ENCODE data around the gene RABGAP1L.

The RABGAP1L gene

GRCh38 chr1:174967845-174968705, 808.8 kb downstream of the RABGAP1L start:
- no peak for DNase-seq
- Histone ChIP-seq H3K36me3 (ENCODE audit: control insufficient read depth, insufficient read depth, low read length) (no peaks in the 10 kb centered on the region), H3K9me3 (ENCODE audit: control insufficient read depth, low read length) (no peaks in the 10 kb centered on the region), H3K4me1 (ENCODE audit: control insufficient read depth, insufficient read depth, low read length, poor library complexity, severe bottlenecking) (peaks cover 69% of the 10 kb centered on the region), H3K27ac (ENCODE audit: insufficient read depth, low read length, poor library complexity, severe bottlenecking) (peak overlapping the region; percentile 66), H3K4me3 (ENCODE audit: insufficient read depth, low read depth, low read length, poor library complexity, severe bottlenecking) (no peak overlapping the region), H3K27me3 (replicated peaks; ENCODE audit: control insufficient read depth, insufficient read depth, low read length, poor library complexity, severe bottlenecking) (no peaks in the 10 kb centered on the region)

GRCh38 chr1:174968750-174969244, 809.5 kb downstream of the RABGAP1L start:
- H3K4me1 ChIP-seq (ENCODE audit: control insufficient read depth, insufficient read depth, low read length, poor library complexity, severe bottlenecking), result peaks cover 62% of the 10 kb centered on the region
- no peaks in the 10 kb centered on the region for H3K9me3 ChIP-seq (ENCODE audit: control insufficient read depth, low read length)
- no peak for DNase-seq
- no peaks in the 10 kb centered on the region for H3K36me3 ChIP-seq (ENCODE audit: control insufficient read depth, insufficient read depth, low read length)
- peak overlapping the region; percentile 66 for H3K27ac ChIP-seq (ENCODE audit: insufficient read depth, low read length, poor library complexity, severe bottlenecking)
- H3K4me3 ChIP-seq (ENCODE audit: insufficient read depth, low read depth, low read length, poor library complexity, severe bottlenecking), result peak overlapping the region; percentile 17
- H3K27me3 ChIP-seq (replicated peaks; ENCODE audit: control insufficient read depth, insufficient read depth, low read length, poor library complexity, severe bottlenecking), result no peaks in the 10 kb centered on the region

GRCh38 chr1:174969977-174970376, 810.7 kb downstream of the RABGAP1L start:
- H3K27me3 ChIP-seq (replicated peaks; ENCODE audit: control insufficient read depth, insufficient read depth, low read length, poor library complexity, severe bottlenecking), result no peaks in the 10 kb centered on the region
- no peak overlapping the region for H3K4me3 ChIP-seq (ENCODE audit: insufficient read depth, low read depth, low read length, poor library complexity, severe bottlenecking)
- H3K9me3 ChIP-seq (ENCODE audit: control insufficient read depth, low read length), result no peaks in the 10 kb centered on the region
- peaks cover 5% of the 10 kb centered on the region for H3K36me3 ChIP-seq (ENCODE audit: control insufficient read depth, insufficient read depth, low read length)
- no peak for DNase-seq
- H3K27ac ChIP-seq (ENCODE audit: insufficient read depth, low read length, poor library complexity, severe bottlenecking), result peak overlapping the region; percentile 66
- peaks cover 54% of the 10 kb centered on the region for H3K4me1 ChIP-seq (ENCODE audit: control insufficient read depth, insufficient read depth, low read length, poor library complexity, severe bottlenecking)

GRCh38 chr1:174971466-174971865, 812.1 kb downstream of the RABGAP1L start:
- Histone ChIP-seq H3K27me3 (replicated peaks; ENCODE audit: control insufficient read depth, insufficient read depth, low read length, poor library complexity, severe bottlenecking) (no peaks in the 10 kb centered on the region), H3K27ac (ENCODE audit: insufficient read depth, low read length, poor library complexity, severe bottlenecking) (no peak overlapping the region), H3K36me3 (ENCODE audit: control insufficient read depth, insufficient read depth, low read length) (peaks cover 15% of the 10 kb centered on the region), H3K4me3 (ENCODE audit: insufficient read depth, low read depth, low read length, poor library complexity, severe bottlenecking) (no peak overlapping the region), H3K4me1 (ENCODE audit: control insufficient read depth, insufficient read depth, low read length, poor library complexity, severe bottlenecking) (peaks cover 42% of the 10 kb centered on the region), H3K9me3 (ENCODE audit: control insufficient read depth, low read length) (no peaks in the 10 kb centered on the region)
- no peak for DNase-seq

GRCh38 chr1:174971902-174972301, 812.6 kb downstream of the RABGAP1L start:
- Histone ChIP-seq H3K27me3 (replicated peaks; ENCODE audit: control insufficient read depth, insufficient read depth, low read length, poor library complexity, severe bottlenecking) (no peaks in the 10 kb centered on the region), H3K36me3 (ENCODE audit: control insufficient read depth, insufficient read depth, low read length) (peaks cover 15% of the 10 kb centered on the region), H3K27ac (ENCODE audit: insufficient read depth, low read length, poor library complexity, severe bottlenecking) (no peak overlapping the region), H3K4me1 (ENCODE audit: control insufficient read depth, insufficient read depth, low read length, poor library complexity, severe bottlenecking) (peaks cover 37% of the 10 kb centered on the region), H3K9me3 (ENCODE audit: control insufficient read depth, low read length) (no peaks in the 10 kb centered on the region), H3K4me3 (ENCODE audit: insufficient read depth, low read depth, low read length, poor library complexity, severe bottlenecking) (no peak overlapping the region)
- no peak for DNase-seq

- Histone ChIP-seq H3K36me3 (ENCODE audit: control insufficient read depth, insufficient read depth, low read length) (peaks cover 19% of the 10 kb centered on the region), H3K9me3 (ENCODE audit: control insufficient read depth, low read length) (no peaks in the 10 kb centered on the region), H3K27ac (ENCODE audit: insufficient read depth, low read length, poor library complexity, severe bottlenecking) (no peak overlapping the region), H3K27me3 (replicated peaks; ENCODE audit: control insufficient read depth, insufficient read depth, low read length, poor library complexity, severe bottlenecking) (no peaks in the 10 kb centered on the region), H3K4me3 (ENCODE audit: insufficient read depth, low read depth, low read length, poor library complexity, severe bottlenecking) (no peak overlapping the region), H3K4me1 (ENCODE audit: control insufficient read depth, insufficient read depth, low read length, poor library complexity, severe bottlenecking) (peaks cover 18% of the 10 kb centered on the region)
- DNase-seq, result no peak
These were observed 815.4 kb downstream of the RABGAP1L start for GRCh38 chr1:174974711-174975119.

DNA sequence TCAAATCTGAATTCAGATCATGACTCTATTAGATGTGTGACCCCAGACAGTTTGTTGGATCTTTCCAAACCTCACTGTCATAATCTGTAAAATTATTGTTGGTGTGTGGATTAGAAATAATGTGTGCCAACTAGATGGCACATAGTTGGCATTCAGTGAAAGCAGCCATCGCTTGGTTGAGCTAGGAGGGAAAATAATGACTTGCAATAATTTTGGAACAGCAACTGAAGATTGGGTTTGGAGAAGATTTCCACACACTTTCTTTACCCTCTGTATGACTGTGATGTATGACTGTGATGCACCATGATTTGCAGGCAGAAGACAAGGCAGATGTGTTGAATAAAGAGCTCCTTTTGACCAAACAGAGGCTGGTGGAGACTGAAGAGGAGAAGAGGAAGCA, 816.4 kb downstream of the RABGAP1L start:
- DNase-seq, result no peak
- Histone ChIP-seq H3K4me3 (ENCODE audit: insufficient read depth, low read depth, low read length, poor library complexity, severe bottlenecking) (no peak overlapping the region), H3K36me3 (ENCODE audit: control insufficient read depth, insufficient read depth, low read length) (peaks cover 25% of the 10 kb centered on the region), H3K9me3 (ENCODE audit: control insufficient read depth, low read length) (no peaks in the 10 kb centered on the region), H3K27me3 (replicated peaks; ENCODE audit: control insufficient read depth, insufficient read depth, low read length, poor library complexity, severe bottlenecking) (no peaks in the 10 kb centered on the region), H3K27ac (ENCODE audit: insufficient read depth, low read length, poor library complexity, severe bottlenecking) (no peak overlapping the region), H3K4me1 (ENCODE audit: control insufficient read depth, insufficient read depth, low read length, poor library complexity, severe bottlenecking) (peaks cover 10% of the 10 kb centered on the region)

GRCh38 chr1:174976436-174977108, 817.3 kb downstream of the RABGAP1L start:
- Histone ChIP-seq H3K4me1 (ENCODE audit: control insufficient read depth, insufficient read depth, low read length, poor library complexity, severe bottlenecking) (peaks cover 6% of the 10 kb centered on the region), H3K27ac (ENCODE audit: insufficient read depth, low read length, poor library complexity, severe bottlenecking) (no peak overlapping the region), H3K36me3 (ENCODE audit: control insufficient read depth, insufficient read depth, low read length) (peaks cover 25% of the 10 kb centered on the region), H3K9me3 (ENCODE audit: control insufficient read depth, low read length) (no peaks in the 10 kb centered on the region), H3K27me3 (replicated peaks; ENCODE audit: control insufficient read depth, insufficient read depth, low read length, poor library complexity, severe bottlenecking) (no peaks in the 10 kb centered on the region), H3K4me3 (ENCODE audit: insufficient read depth, low read depth, low read length, poor library complexity, severe bottlenecking) (no peak overlapping the region)
- DNase-seq, result no peak

DNA sequence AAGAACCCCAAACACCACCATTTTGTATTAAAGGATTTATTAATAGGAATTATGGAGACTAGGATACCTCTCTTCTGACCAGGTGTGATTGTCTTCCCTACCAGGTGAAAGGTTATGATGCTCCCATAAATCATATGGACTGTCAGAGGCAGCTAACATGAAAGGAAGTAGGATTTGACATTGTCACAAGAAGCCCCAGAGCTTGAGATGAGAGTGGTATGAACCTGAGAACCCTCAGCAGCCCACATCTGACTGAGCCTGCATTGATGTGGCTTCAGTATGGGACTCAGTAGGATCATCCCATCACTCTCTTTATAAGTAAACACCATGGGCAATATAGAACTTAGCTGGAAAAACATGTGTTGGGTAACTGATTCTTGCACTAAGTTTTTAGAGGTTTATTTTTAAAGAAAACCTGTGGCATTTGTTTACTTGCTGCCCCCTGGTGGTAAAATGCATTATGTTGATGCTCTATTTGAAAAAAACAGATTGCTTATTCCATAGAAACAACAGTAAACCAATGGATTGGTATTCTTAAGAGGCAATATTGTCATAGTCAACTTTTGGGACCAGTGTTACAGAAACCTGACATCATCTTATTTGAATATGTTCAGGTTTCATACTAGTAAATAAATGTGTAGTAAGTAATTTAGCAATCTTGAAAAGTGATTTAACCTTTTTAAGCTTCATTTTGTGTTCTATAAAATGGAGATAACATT, 823.8 kb downstream of the RABGAP1L start:
- H3K27me3 ChIP-seq (replicated peaks; ENCODE audit: control insufficient read depth, insufficient read depth, low read length, poor library complexity, severe bottlenecking), result no peaks in the 10 kb centered on the region
- H3K4me3 ChIP-seq (ENCODE audit: insufficient read depth, low read depth, low read length, poor library complexity, severe bottlenecking), result no peak overlapping the region
- peaks cover 24% of the 10 kb centered on the region for H3K36me3 ChIP-seq (ENCODE audit: control insufficient read depth, insufficient read depth, low read length)
- H3K9me3 ChIP-seq (ENCODE audit: control insufficient read depth, low read length), result no peaks in the 10 kb centered on the region
- peak in 1 of 3 donors; percentile 36 for DNase-seq
- no peak overlapping the region for H3K27ac ChIP-seq (ENCODE audit: insufficient read depth, low read length, poor library complexity, severe bottlenecking)
- no peaks in the 10 kb centered on the region for H3K4me1 ChIP-seq (ENCODE audit: control insufficient read depth, insufficient read depth, low read length, poor library complexity, severe bottlenecking)

Data from effector memory CD4-positive, alpha-beta T cell (primary cell).